Coronary artery (tissue), 2 donors: ENCODE data around the gene RASSF8.

Experiments used
- DNase-seq: peaks from one replicate; pipeline ENCODE4 v3.0.0-alpha.2; 2017; ENCODE audit warnings: low spot score
- H3K27ac ChIP-seq, 2 donors: fragments of 200-600 bp; sonication (generic); one replicate each; pipeline ENCODE4 v1.5.1; 2016 to 2019
- H3K4me3 ChIP-seq: fragments of 200-600 bp; sonication (generic); 2 replicates; pipeline ENCODE4 v1.5.1; 2016; ENCODE audit warnings: mild to moderate bottlenecking, moderate library complexity
- TF ChIP-seq, protein P1 (sequence below): fragments of 200-600 bp; sonication (generic); IDR thresholded peaks from one replicate; pipeline ENCODE4 v1.5.1; 2019; ENCODE audit warnings: antibody characterized with exemption

The RASSF8 gene

DNA sequence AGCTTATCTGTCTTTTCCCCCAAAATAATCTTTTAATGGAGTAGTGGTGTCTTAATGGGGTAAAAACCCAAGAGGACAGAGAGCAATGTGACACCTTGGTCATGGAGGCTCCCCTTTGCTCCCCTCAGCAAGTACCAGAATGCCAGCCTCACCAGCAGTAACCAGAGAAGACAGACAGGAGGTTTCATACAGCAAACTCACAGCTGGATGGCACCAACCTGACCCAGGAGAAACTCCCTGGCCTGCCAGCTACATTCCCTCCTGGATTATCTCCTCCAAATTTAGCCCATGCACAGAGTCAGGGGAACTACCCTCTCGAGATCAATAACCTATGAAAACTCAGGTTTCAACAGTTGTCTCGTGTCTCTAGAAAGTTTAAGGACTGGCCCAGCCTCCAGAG, 150.4 kb downstream of the RASSF8 start:
- TF ChIP-seq, protein P1, sequence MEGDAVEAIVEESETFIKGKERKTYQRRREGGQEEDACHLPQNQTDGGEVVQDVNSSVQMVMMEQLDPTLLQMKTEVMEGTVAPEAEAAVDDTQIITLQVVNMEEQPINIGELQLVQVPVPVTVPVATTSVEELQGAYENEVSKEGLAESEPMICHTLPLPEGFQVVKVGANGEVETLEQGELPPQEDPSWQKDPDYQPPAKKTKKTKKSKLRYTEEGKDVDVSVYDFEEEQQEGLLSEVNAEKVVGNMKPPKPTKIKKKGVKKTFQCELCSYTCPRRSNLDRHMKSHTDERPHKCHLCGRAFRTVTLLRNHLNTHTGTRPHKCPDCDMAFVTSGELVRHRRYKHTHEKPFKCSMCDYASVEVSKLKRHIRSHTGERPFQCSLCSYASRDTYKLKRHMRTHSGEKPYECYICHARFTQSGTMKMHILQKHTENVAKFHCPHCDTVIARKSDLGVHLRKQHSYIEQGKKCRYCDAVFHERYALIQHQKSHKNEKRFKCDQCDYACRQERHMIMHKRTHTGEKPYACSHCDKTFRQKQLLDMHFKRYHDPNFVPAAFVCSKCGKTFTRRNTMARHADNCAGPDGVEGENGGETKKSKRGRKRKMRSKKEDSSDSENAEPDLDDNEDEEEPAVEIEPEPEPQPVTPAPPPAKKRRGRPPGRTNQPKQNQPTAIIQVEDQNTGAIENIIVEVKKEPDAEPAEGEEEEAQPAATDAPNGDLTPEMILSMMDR = no peak
- no peak for DNase-seq
- Histone ChIP-seq H3K27ac (peak overlapping the region in 1 of 2 donors; percentile 57), H3K4me3 (no peak overlapping the region)

DNA sequence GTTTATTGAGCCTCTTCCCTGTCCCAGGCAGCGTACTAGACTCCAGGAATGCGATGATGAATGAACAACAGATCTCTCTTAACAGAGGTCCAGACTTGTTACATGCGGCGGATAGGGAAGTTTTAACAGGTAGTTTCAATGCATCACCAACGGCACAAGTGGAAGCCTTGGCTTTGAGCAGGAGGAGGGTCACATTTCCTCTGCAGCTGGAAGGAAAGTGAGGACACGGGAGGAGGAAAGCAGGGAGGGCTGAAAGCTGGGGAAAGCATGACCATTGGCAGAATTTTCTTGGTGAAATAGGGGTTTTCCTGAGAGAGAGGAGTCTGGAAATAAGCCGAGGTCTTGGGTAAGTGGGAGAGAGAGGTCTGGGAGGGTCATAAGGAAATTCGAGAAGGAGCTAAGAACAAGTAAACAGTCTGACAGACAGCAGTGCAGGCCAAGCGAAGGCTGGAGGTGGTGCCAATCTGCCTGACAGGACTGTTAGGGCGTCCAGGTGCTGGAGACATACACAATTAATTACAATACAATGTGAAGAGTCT, 150.9 kb downstream of the RASSF8 start:
- H3K4me3 ChIP-seq = no peak overlapping the region
- H3K27ac ChIP-seq = peak overlapping the region in 1 of 2 donors; percentile 57
- TF ChIP-seq, protein P1 = no peak
- no peak for DNase-seq

DNA sequence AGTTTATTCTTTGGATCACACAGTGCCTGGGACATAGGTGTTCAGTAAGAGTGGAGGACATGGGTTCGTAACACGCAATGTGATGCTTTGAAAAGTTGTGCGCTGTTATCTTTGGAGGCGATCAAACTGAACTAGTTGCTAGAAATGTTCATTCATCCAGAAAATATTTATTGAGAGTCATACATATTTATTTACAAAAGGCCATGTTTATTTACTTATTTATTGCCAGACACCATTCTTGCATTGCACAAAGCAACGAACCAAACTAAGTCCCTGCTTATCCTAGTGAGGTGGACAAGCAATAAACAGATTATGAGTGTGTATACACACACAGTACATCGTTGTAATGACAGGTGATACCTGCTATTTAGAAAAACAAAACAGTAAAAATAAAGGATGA, 153.8 kb downstream of the RASSF8 start:
- no peak for DNase-seq
- H3K27ac ChIP-seq = no peak overlapping the region
- no peak overlapping the region for H3K4me3 ChIP-seq
- TF ChIP-seq, protein P1 = no peak

DNA sequence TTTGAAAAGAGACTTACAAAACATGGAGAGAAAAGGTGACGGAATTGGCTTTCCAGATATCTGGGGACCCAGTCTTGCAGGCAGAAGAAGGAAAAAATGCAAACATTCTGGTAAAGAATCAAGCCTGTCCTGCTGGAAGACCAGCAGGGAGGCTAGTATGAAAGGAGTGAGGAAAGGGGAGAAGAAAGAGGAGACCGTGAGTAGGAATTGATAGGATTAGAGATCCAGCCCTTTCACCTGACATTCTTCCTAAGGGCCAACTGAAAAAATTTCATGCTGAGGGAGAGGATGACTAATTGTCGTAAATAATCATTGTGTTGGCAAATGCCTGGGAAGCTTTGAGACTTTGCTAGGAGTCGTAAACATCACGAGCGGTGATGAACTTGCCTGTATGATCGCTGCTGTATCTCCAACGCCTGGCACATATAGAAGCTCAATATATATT, 154.2 kb downstream of the RASSF8 start:
- Histone ChIP-seq H3K27ac (peak overlapping the region in 1 of 2 donors; percentile 97), H3K4me3 (no peak overlapping the region)
- no peak for DNase-seq
- TF ChIP-seq, protein P1 = no peak

DNA sequence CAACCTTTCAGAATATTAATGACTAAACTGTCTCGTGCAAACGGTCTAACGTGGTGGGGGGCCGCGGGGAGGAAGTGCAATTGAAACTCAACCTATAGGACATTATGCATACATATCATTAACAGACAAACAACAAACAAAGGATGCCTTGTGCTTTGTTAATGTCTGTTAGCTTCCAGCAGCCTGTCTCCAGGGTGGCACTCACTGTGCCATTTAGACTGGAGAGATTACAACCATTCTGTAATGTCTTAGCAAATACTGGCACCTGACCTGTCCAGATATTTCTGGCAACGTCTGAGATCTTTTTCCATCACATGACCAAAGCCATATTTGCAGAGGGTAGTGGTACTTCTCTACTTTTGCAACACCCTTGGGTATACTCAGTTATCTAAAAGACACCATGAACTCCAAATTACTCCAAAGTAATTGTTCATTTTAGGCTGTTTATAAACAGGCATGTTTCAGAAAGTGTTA, 154.7 kb downstream of the RASSF8 start:
- DNase-seq = no peak
- Histone ChIP-seq H3K4me3 (peak overlapping the region; percentile 79), H3K27ac (peak overlapping the region; percentile 91 to 97)
- TF ChIP-seq, protein P1 = no peak

DNA sequence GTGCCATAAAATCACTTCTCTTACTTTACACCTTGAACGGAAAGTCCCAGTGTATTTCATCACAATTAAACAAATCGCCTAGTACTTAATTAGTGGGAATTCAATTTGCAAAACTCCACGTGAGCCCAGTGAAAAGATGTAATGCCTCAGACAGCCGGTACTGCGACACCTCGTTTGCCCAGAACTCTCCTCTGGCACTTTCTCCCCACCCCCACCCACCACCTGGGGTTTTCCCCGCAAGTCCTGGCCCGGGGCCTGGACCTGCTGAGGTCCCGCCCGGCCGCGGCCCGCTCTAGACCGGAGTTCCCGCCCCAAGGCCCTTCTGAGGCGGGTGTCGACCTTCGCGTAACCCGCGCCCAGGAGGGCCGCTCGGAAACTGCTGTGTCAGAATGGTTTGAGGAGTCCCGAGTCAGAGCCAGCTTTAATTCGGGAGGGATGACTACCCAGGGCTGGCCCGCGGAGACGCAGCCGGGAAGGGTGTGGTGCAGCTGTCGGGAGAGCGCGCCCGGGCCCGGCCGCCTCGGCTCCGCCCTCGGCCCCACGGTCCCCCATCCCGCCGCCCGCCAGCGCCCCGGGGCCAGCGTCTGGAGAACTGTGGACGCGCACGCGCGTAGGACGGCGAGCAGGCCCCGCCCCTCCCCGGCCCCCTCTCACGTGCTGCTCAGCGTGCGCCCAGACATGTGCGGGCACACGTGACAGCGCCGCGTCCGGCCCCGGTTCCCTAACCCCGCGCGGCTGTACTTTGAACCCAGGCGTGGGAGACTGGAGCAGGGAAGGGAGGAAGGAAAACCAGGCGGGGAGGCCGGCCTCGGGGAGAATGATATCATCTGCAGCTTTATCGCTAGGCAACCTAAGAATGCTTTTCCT, 155.6 kb downstream of the RASSF8 start:
- H3K27ac ChIP-seq = peak overlapping the region; percentile 91 to 97
- TF ChIP-seq, protein P1 = peak; percentile 19
- H3K4me3 ChIP-seq = peak overlapping the region; percentile 79
- peak; percentile 98 for DNase-seq
